ENCODE results near the gene EIF5A. TPM values are rescaled to one million over a fixed set of nuclear protein-coding genes. Genes with fewer than 3 reads are reported as not detected.

Gene EIF5A
- total RNA-seq, 6 experiments from 2014 or later = 222 to 299 (median 238) TPM

DNA sequence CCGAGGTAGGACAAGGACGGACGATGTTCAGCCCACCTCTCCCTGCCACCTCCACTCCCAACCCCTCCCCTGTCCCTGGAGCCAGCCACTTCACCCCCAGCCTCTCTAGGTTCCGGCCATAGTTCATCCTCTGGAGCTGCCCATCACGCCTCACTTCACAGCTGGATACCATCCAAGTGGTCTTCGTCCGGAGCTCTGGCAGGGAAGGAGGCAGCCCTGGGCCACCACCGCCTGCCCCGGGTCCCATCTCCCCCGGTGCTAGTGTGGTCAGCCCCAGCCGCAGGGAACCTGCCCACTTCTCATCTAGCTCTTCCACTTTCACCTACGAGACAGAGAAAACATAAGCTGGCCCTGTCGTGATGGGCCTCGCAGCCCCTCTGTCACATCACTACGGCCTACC is 14.0 kb downstream of the EIF5A start:
- Histone ChIP-seq H3K36me3 (peaks cover 0 to 53% (median 16%) of the 10 kb centered on the region in 4 donors), H3K27me3 (no peaks in the 10 kb centered on the region), H3K4me3 (no peak overlapping the region), H3K4me1 (no peaks in the 10 kb centered on the region), H3K9me3 (no peaks in the 10 kb centered on the region), H3K27ac (no peak overlapping the region)
- WGBS (ENCODE audit: insufficient coverage, low coverage, low lambda C conversion rate, missing lambda C conversion rate) = 87% methylated on average over 11 of the region's 15 CpGs
- intact Hi-C loops (cut with DNase I) = no loop called here
- ATAC-seq (no peak), DNase-seq (no peak)
- TF ChIP-seq POLR2A (IDR thresholded peaks at IDR 0.05) = no peak
- no peak for TF ChIP-seq CTCF (IDR thresholded peaks at IDR 0.05)

GRCh38 chr17:7322520-7323194 is 15.2 kb downstream of the EIF5A start:
- Histone ChIP-seq H3K4me1 (no peaks in the 10 kb centered on the region), H3K27ac (no peak overlapping the region), H3K9me3 (no peaks in the 10 kb centered on the region), H3K36me3 (peaks cover 0 to 51% (median 14%) of the 10 kb centered on the region in 4 donors), H3K27me3 (no peaks in the 10 kb centered on the region), H3K4me3 (no peak overlapping the region)
- intact Hi-C loops (cut with DNase I) = no loop called here
- WGBS (ENCODE audit: insufficient coverage, low coverage, low lambda C conversion rate, missing lambda C conversion rate) = 100% methylated on average over 3 of the region's 22 CpGs
- DNase-seq = no peak
- ATAC-seq = no peak
- no peak for TF ChIP-seq POLR2A (IDR thresholded peaks at IDR 0.05)
- no peak for TF ChIP-seq CTCF (IDR thresholded peaks at IDR 0.05)

DNA sequence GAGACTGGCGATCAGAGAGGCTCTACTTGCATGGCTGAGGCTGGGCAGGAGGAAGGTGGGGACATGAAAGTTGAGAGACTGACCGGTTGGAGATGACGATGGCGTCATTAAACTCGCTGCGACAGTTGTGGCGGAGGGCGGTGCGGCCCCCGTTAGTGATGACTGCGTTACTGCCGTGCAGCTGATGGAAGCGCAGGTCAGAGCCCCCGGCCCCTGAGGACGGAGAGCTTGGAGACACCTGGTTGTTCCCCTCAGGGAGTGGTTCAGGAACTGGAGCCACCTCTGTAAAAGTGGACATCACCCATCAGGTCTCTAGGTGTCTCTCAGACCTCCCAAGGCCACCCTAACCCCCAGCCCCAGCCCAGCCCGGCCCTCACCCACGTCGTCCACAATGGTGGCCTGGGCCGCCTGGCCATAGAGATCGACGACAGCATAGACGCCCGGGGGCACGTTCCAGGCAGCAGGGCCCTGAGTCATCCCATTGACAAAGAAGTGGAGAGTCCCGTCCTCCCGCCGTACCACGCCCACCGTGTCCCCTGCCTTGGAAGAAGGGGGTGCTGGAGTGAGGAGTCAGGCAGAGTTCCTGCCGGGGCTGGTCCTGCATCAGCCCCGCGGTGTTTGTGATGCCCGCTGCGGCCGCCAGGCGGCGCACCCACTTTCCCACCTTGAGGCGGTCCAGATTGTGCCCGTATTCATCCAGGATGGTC is 16.5 kb downstream of the EIF5A start:
- TF ChIP-seq CTCF (IDR thresholded peaks at IDR 0.05) (peak; percentile 51 to 64 (median 58)), POLR2A (IDR thresholded peaks at IDR 0.05) (no peak)
- no peaks in the 10 kb centered on the region for H3K9me3 ChIP-seq
- no peak for DNase-seq
- WGBS (ENCODE audit: insufficient coverage, low coverage, low lambda C conversion rate, missing lambda C conversion rate) = 97% methylated on average over 5 of the region's 39 CpGs
- H3K27ac ChIP-seq = no peak overlapping the region
- H3K4me3 ChIP-seq = no peak overlapping the region
- H3K27me3 ChIP-seq = no peaks in the 10 kb centered on the region
- peak; percentile 22 to 46 (median 34) for ATAC-seq
- H3K36me3 ChIP-seq = peaks cover 0 to 44% (median 13%) of the 10 kb centered on the region in 4 donors
- intact Hi-C loops (cut with DNase I) = no loop called here
- H3K4me1 ChIP-seq = peaks cover 0 to 6% (median 3%) of the 10 kb centered on the region in 4 donors

DNA sequence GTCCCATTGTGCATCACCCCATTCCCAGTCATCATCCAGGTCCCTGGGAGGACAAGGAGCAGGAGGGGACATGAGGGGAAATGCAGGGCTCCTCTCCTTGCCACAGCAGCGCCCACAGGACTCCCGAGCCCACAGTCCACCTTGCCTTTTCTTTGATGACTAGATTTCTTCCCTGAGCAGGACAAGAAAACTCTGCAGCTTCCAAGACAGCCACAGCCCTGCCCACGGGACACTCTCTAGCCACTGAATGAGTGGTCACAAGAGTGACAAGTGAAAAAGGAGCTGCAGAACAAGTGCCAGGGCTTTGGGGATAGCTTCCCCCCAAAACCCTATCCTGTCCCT is 17.0 kb downstream of the EIF5A start:
- Histone ChIP-seq H3K9me3 (no peaks in the 10 kb centered on the region), H3K36me3 (peaks cover 0 to 42% (median 13%) of the 10 kb centered on the region in 4 donors), H3K27ac (no peak overlapping the region), H3K27me3 (no peaks in the 10 kb centered on the region), H3K4me3 (no peak overlapping the region), H3K4me1 (peaks cover 0 to 6% (median 3%) of the 10 kb centered on the region in 4 donors)
- intact Hi-C loops (cut with DNase I) = no loop called here
- WGBS (ENCODE audit: insufficient coverage, low coverage, low lambda C conversion rate, missing lambda C conversion rate) = 67% methylated on average over 1 of the region's 3 CpGs
- DNase-seq = no peak
- TF ChIP-seq POLR2A (IDR thresholded peaks at IDR 0.05) = no peak
- TF ChIP-seq CTCF (IDR thresholded peaks at IDR 0.05) = no peak
- ATAC-seq = no peak
